Measurements from ENCODE around the gene NDUFS8. TPM values are rescaled to one million over a fixed set of nuclear protein-coding genes. Genes with fewer than 3 reads are reported as not detected.

The NDUFS8 gene
- total RNA-seq, 1 donor from 2014 or later, result 137 TPM

DNA sequence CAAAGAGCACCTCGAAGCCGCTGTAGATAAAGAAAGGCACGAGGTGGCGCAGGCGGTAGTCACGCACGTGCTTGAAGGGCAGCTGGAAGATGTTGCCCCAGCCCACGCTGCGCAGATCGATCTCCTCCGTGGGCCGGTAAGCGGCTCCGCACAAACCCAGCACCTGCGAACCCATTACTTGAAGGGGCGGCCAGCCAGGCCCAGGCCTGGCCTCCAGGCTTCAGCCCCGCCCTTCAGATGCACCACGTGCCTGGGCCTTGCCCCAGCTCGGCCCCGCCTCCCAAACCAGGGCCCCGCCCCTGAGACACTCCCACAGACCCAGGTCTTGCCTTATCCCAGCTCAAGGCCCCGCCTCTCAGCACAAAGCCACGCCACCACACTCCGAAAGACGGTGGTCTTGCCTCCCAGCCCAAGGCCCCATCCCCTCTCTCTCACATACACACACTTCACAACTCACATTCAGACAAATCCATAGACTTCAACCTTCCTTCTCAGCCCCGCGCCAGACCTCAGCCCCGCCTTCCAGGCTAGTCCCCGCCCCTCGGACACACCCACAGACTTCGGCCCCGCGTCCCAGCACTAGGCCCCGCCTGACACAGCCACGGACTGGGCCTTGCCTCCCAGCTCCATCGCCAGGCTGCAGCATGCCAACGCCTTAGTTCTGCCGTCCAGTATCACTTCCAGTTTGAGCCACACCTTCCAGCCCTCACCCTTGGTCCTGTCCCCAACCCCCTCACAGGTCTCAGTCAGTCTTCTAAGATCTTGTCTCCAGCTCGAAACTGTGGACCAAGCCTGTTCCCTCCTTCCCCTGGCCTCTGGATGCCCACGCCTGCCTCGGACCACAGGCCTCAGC lies 33.6 kb upstream of the NDUFS8 start:
- intact Hi-C loops (cut with micrococcal nuclease), result loop anchor here (1.0 kb wide), 1 partner anchor 7 kb away; the partner anchor contains the start of gene UNC93B1
- DNase-seq (ENCODE audit: low spot score), result peak; percentile 36
- Mint-ChIP-seq H3K27me3 (ENCODE audit: insufficient read depth) (no peaks in the 10 kb centered on the region), H3K4me1 (ENCODE audit: low read depth) (peaks cover 25% of the 10 kb centered on the region), H3K36me3 (ENCODE audit: low read depth) (peaks cover 12% of the 10 kb centered on the region), H3K27ac (no peak overlapping the region), H3K4me3 (no peak overlapping the region), H3K9me3 (no peaks in the 10 kb centered on the region)

DNA sequence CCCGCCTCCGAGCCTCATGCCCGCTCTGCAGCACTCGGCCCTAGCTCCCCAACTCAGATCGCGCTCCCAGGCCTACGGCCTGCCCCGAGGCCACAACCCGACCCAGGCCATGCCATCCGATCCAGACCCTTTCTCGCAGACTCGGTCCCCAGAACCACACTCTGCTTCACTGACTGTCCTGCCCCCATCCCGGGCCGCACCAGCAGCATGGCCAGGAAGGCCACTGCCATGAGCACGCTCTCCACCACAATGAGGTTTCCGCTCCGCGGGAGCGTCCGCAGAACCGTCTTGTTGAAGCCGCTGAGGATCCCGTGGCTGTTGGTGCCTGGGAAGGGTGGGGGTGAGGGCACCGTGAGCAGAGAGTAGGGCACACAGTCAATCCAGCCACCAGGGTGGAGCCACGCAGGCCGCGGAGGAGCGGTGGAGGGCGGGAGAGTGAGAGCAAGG lies 33.0 kb upstream of the NDUFS8 start:
- no peak for DNase-seq (ENCODE audit: low spot score)
- H3K9me3 Mint-ChIP-seq, result no peaks in the 10 kb centered on the region
- intact Hi-C loops (cut with micrococcal nuclease), result no loop called here

DNA sequence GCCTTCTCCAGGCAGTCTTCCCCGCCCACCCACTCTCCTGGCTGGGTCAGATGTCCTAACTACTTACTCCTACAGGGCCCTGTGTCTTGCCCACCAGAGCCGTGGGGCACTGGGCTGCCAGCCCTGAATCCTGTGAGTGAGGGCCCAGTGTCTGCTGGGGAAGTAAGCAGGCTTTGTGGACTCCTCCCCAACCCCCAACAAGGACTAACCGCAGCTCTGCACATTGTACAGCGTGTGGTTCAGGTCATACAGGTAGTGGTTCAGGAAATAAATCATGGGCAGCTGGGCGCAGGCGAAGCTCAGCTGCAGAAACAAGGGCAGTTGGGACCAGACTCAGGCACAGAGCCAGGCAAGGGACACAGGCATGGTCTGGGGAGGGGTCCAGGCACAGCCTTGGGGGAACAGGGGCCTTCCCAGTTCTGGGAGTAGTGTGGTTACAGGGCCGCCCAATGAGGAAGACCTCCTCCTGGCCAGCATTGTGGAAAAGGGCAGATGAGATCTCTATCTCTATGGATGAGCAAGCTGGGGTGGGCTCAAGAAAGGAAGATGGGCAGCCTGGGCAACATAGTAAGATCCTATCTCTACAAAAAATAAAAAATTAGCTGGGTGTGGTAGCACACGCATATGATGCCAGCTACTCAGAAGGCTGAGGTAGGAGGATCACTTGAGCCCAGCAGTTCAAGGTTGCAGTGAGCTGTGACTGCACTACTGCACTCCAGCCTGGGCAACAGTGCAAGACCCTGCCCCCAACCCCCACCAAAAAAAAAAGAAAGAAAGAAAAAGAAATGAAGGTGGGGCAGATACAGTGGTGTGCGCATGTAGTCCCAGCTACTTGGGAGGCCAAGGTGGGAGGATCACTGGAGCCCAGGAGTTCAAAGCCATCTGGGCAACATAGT lies 32.1 kb upstream of the NDUFS8 start:
- Mint-ChIP-seq H3K27ac (peak overlapping the region; percentile 45), H3K9me3 (no peaks in the 10 kb centered on the region), H3K27me3 (ENCODE audit: insufficient read depth) (no peaks in the 10 kb centered on the region), H3K4me3 (no peak overlapping the region), H3K36me3 (ENCODE audit: low read depth) (peaks cover 12% of the 10 kb centered on the region), H3K4me1 (ENCODE audit: low read depth) (peaks cover 36% of the 10 kb centered on the region)
- DNase-seq (ENCODE audit: low spot score), result no peak
- intact Hi-C loops (cut with micrococcal nuclease), result no loop called here

More for the DNA sequence above, 33.0 kb upstream of the NDUFS8 start:
- Mint-ChIP-seq H3K27me3 (ENCODE audit: insufficient read depth) (no peaks in the 10 kb centered on the region), H3K36me3 (ENCODE audit: low read depth) (peaks cover 12% of the 10 kb centered on the region), H3K4me1 (ENCODE audit: low read depth) (peaks cover 31% of the 10 kb centered on the region), H3K4me3 (no peak overlapping the region), H3K27ac (no peak overlapping the region)

DNA sequence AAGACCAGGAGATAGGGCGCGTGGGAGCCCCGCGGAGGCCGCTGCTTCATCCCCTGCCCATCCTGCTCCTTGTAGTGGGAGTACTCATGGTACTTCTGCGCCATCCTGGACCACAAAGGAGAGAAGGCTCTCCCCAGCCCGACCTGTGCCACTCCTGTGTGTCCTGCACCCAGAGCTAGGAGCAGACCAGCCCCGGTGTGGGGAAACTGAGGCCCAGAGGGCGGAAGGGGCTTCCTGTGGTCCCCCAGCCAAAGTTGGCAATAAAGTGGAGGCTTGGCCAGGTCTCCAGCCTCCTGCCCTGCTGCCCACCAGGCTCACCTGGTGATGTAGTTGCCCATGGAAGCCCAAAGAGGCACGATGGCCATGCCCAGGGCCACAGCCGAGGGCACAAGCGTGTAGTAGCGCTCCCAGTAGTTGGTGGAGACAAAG lies 31.3 kb upstream of the NDUFS8 start:
- Mint-ChIP-seq H3K4me3 (no peak overlapping the region), H3K4me1 (ENCODE audit: low read depth) (peaks cover 33% of the 10 kb centered on the region), H3K9me3 (no peaks in the 10 kb centered on the region), H3K27ac (no peak overlapping the region), H3K27me3 (ENCODE audit: insufficient read depth) (no peaks in the 10 kb centered on the region), H3K36me3 (ENCODE audit: low read depth) (peaks cover 8% of the 10 kb centered on the region)
- no peak for DNase-seq (ENCODE audit: low spot score)
- intact Hi-C loops (cut with micrococcal nuclease), result no loop called here

DNA sequence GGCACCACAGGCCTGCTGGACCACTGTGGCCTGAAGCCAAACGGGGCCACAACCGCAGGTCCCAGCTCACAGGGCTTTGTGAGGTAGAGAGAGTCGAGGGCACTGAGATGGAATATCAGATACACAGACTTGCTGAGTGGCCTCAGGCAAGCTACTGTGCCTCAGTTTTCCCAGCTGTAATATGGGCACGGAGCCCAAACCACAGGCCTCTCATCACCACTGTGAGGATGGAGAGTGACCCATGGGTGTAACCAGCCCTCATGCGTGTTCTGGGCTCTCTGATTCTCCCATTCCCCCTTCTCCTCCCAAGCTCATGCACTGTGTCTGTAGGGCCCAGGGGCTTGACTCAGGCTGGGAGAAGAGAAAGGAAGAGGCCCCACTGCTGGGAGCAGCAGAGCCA lies 30.8 kb upstream of the NDUFS8 start:
- no peaks in the 10 kb centered on the region for H3K27me3 Mint-ChIP-seq (ENCODE audit: insufficient read depth)
- intact Hi-C loops (cut with micrococcal nuclease), result no loop called here
- no peaks in the 10 kb centered on the region for H3K9me3 Mint-ChIP-seq
- peaks cover 35% of the 10 kb centered on the region for H3K4me1 Mint-ChIP-seq (ENCODE audit: low read depth)
- no peak for DNase-seq (ENCODE audit: low spot score)
- H3K36me3 Mint-ChIP-seq (ENCODE audit: low read depth), result peaks cover 6% of the 10 kb centered on the region
- H3K27ac Mint-ChIP-seq, result no peak overlapping the region
- H3K4me3 Mint-ChIP-seq, result no peak overlapping the region

DNA sequence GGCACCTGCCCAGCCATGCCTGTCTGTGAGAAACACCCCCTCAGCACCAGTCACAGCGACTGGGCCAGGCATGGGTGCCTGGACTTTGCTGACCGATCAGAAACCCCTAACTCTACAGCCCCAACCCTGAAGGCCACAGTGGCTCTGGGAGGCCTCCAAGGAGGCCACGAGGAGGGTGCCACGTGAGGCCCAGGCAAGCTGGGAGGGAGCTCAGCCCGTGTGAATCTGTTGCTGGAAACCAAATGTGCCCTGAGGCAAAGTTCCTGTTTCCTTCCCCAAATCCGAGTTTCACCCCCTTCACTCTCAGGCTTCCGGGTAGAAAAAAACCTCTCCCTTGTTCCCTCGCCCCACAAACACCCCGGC lies 27.9 kb upstream of the NDUFS8 start:
- Mint-ChIP-seq H3K4me3 (peak overlapping the region; percentile 85), H3K27ac (no peak overlapping the region), H3K27me3 (ENCODE audit: insufficient read depth) (no peaks in the 10 kb centered on the region), H3K4me1 (ENCODE audit: low read depth) (peaks cover 29% of the 10 kb centered on the region), H3K36me3 (ENCODE audit: low read depth) (no peaks in the 10 kb centered on the region), H3K9me3 (no peaks in the 10 kb centered on the region)
- DNase-seq (ENCODE audit: low spot score), result no peak
- intact Hi-C loops (cut with micrococcal nuclease), result no loop called here

DNA sequence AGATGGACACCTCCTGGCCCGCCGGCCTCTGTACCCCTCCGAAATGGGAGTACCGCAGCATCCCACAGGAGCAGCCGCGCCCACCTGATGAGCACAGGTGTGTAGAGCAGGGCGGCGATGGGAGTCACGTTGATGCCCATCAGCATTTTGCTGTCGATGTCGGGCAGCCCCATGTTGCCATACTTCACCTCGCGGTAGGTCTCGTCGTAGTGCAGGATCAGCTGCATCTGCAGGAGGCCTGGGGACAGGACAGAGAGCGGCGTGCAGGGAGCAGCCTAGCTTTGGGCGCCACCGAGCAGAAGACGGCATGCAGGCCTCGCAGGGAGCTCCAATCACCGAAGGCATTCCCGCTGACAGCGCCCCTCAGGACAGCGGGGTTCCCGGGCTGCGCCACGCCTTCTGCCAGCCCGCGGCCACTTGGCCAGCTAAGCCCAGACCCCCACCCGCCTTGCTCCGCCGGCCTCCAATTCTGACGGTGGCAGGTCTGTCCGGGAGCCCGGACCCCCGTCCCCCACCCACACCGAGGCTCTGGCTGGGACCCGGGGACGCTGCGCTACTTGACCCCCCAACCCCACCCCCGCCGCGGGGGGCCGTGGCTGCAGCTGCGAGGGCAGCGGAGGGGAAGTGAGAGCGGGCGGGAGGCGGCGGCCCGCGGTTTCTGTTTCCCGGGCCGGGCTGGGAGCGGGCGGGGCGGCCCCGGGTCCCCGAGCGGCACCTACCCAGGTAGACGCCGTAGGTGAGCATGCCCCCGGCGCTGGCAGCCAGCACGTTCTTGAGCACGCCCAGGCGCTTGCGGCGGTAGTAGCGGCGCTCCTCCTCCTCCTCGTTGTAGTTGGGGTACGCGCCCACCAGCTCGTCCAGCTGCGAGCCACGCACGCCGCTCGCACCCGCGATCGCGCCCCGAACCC lies 27.3 kb upstream of the NDUFS8 start:
- Mint-ChIP-seq H3K4me3 (peak overlapping the region; percentile 85), H3K27me3 (ENCODE audit: insufficient read depth) (no peaks in the 10 kb centered on the region), H3K27ac (peak overlapping the region; percentile 75), H3K9me3 (no peaks in the 10 kb centered on the region), H3K36me3 (ENCODE audit: low read depth) (no peaks in the 10 kb centered on the region), H3K4me1 (ENCODE audit: low read depth) (peaks cover 27% of the 10 kb centered on the region)
- intact Hi-C loops (cut with micrococcal nuclease), result no loop called here
- peak; percentile 30 for DNase-seq (ENCODE audit: low spot score)

DNA sequence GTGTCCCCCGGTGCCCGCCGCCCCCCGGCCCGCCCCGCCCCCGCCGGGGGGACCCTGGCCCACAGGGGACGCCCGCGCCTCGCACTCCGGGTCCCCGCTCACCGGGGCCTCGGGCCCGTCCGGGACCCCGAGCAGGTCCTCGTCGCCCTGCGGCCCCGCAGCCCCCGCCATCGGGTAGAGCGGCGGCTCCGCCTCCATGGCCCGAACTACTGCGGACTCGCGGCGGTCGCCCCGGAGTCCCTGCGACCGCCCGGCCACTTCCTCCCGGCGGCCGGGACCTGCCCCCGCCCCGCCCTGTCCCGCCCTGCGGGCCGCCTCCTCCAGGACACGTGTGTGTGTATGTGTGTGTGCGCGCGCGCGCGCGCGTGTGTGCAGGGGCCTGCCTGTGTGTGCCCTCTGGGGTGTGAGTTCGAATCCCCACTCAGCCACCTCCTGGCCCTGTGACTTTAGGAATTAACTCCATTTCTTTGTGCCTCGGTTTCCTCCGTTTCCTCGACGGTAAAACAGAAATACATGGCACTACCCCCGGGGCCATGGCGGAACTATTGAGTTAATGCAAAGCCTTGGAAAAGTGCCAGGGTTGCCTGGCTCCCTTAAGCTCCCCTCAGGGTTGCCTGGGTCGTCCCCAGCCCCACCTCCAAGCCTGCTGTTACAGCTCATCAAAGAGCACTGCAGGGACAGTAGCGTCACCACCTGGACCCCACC lies 26.5 kb upstream of the NDUFS8 start, which contains the start of gene UNC93B1:
Gene UNC93B1, minus strand, starts transcription at position 252 of the 705 bp plus-strand sequence. Its CDS starts 54 bp downstream, at position 198.
- H3K4me1 Mint-ChIP-seq (ENCODE audit: low read depth), result peaks cover 27% of the 10 kb centered on the region
- no peaks in the 10 kb centered on the region for H3K9me3 Mint-ChIP-seq
- H3K27ac Mint-ChIP-seq, result peak within 1 kb of the TSS; percentile 82
- peak; percentile 81 for DNase-seq (ENCODE audit: low spot score)
- no peaks in the 10 kb centered on the region for H3K36me3 Mint-ChIP-seq (ENCODE audit: low read depth)
- no peaks in the 10 kb centered on the region for H3K27me3 Mint-ChIP-seq (ENCODE audit: insufficient read depth)
- H3K4me3 Mint-ChIP-seq, result peak within 1 kb of the TSS; percentile 85
- intact Hi-C loops (cut with micrococcal nuclease), result loop anchor here (1.0 to 2.0 kb wide), 4 partner anchors 8 to 211 kb away; partner anchors contain the start of gene NDUFS8

DNA sequence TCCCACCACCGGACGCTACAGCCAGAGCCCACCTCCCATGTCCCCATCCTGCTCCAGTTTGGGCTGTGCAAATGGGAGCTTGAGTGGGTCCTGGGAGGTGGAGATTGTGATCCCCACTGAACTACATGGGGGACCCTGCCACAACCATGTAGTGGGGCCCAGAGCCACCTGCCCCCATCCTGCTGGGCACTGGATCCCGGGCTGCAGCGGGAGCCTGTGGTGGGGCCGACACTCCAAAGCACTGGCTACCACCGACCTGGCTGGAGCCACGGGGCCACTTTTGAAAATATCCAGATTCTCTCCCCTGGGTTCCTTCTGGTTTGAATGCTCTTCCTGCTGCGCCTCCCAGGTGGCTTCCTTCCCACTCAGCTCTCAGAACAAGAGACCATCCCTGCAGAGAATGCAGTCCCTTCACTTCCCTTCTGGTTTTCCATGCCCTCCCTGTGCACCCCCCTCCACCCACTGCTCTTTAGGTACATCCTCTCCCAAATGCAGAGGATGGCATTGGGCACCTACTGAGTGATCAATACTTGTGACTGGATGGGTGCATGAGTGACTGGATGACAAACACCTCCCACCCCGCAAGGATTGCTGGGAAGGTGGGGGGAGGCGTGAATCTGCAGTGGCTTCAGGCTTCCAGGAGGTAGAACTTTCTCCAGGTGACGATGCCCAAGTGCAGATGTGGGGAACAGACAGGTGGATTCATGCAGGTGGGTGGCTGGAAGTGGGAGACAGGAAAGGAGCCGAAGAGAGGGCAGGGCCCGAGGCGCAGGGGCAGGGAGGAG lies 25.7 kb upstream of the NDUFS8 start:
- Mint-ChIP-seq H3K4me3 (peak overlapping the region; percentile 85), H3K4me1 (ENCODE audit: low read depth) (peaks cover 33% of the 10 kb centered on the region), H3K9me3 (no peaks in the 10 kb centered on the region), H3K27me3 (ENCODE audit: insufficient read depth) (no peaks in the 10 kb centered on the region), H3K36me3 (ENCODE audit: low read depth) (no peaks in the 10 kb centered on the region), H3K27ac (peak overlapping the region; percentile 82)
- intact Hi-C loops (cut with micrococcal nuclease), result loop anchor here (1.0 to 2.0 kb wide), 4 partner anchors 8 to 210 kb away; partner anchors contain the start of gene NDUFS8
- DNase-seq (ENCODE audit: low spot score), result no peak

DNA sequence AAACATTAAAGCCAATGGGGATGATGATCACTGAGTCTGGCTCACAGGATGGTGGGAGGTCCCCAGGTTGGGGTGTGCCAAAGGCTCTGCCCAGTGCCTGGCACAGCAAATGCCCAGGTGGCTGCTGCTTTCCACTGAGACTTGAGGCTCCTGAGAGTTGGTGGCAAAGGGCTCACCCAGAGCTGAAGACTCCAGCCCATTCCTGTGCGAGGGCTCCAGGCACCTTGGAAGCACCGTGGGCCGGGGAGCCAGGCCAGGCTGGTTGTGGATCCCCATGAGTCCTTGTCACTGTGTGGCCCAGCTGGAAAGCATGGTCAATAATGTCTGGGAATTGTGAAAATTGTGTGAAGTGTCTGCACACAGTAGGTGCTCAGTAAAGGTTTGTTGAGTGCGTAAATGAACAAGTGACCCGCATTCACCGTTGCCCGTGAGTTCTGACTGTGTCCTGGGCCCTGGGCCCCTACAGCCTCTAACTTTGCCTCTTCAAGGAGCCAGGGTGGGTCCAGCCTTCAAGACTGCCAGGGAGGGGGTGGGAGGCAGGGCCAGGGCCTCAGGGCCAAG lies 23.8 kb upstream of the NDUFS8 start:
- Mint-ChIP-seq H3K27ac (no peak overlapping the region), H3K4me3 (no peak overlapping the region), H3K36me3 (ENCODE audit: low read depth) (no peaks in the 10 kb centered on the region), H3K9me3 (no peaks in the 10 kb centered on the region), H3K27me3 (ENCODE audit: insufficient read depth) (no peaks in the 10 kb centered on the region), H3K4me1 (ENCODE audit: low read depth) (peaks cover 33% of the 10 kb centered on the region)
- DNase-seq (ENCODE audit: low spot score), result no peak
- intact Hi-C loops (cut with micrococcal nuclease), result no loop called here
